Measurements from ENCODE around the gene VEZF1.

VEZF1 gene

DNA sequence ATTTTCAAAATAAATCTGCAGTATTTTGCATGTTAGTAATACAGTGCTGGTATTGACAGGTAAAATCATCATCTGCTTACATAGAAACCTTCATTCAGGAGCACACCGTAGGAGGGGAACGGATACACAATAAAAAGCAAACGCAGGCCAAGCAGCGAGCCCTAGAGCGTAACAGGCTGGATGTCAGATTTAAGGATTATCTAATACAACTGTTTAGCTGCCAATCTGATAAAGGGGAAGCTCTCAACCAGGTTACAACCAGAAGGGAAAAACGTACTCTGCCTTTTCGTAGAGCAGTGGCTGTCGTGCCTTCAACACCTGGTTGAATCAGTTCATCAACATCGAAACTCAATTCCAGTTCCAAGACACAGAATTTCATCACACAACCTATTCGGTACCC, 16.5 kb downstream of the VEZF1 start:
- H3K27me3 ChIP-seq (ENCODE audit: insufficient read depth, poor library complexity, severe bottlenecking), result no peaks in the 10 kb centered on the region
- peaks cover 1% of the 10 kb centered on the region for H3K9me3 ChIP-seq (ENCODE audit: severe bottlenecking)
- no peak overlapping the region for H3K4me3 ChIP-seq (ENCODE audit: severe bottlenecking)
- DNase-seq (ENCODE audit: low spot score), result no peak
- no peaks in the 10 kb centered on the region for H3K4me1 ChIP-seq (ENCODE audit: insufficient read depth, poor library complexity, severe bottlenecking)
- H3K36me3 ChIP-seq (ENCODE audit: low read depth), result peaks cover 41% of the 10 kb centered on the region
- TF ChIP-seq, protein P1, sequence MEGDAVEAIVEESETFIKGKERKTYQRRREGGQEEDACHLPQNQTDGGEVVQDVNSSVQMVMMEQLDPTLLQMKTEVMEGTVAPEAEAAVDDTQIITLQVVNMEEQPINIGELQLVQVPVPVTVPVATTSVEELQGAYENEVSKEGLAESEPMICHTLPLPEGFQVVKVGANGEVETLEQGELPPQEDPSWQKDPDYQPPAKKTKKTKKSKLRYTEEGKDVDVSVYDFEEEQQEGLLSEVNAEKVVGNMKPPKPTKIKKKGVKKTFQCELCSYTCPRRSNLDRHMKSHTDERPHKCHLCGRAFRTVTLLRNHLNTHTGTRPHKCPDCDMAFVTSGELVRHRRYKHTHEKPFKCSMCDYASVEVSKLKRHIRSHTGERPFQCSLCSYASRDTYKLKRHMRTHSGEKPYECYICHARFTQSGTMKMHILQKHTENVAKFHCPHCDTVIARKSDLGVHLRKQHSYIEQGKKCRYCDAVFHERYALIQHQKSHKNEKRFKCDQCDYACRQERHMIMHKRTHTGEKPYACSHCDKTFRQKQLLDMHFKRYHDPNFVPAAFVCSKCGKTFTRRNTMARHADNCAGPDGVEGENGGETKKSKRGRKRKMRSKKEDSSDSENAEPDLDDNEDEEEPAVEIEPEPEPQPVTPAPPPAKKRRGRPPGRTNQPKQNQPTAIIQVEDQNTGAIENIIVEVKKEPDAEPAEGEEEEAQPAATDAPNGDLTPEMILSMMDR (IDR thresholded peaks at IDR 0.05; ENCODE audit: poor library complexity, severe bottlenecking), result no peak
- no peak overlapping the region for H3K27ac ChIP-seq (ENCODE audit: poor library complexity, severe bottlenecking)
- no peak for ATAC-seq (ENCODE audit: low read depth)

DNA sequence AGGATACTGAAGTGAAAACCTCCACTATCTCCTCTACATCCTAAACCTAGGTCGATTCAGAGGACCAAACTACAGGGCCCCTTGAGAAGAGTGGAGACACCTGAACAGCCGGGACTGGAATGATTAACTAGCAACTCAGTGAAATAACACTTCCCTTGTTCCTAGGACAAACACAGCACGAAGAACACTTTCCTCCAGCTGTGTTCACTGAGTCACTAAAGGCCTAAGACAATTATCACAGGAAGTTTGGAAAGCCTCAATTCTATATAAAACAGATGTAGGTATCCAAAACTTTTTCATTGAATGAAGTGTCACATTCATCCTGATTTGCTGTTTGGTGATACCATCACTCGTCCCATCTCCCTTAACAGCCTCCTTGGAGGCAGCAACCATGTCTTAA, 17.3 kb downstream of the VEZF1 start:
- H3K4me1 ChIP-seq (ENCODE audit: insufficient read depth, poor library complexity, severe bottlenecking), result no peaks in the 10 kb centered on the region
- DNase-seq (ENCODE audit: low spot score), result no peak
- H3K9me3 ChIP-seq (ENCODE audit: severe bottlenecking), result no peaks in the 10 kb centered on the region
- peaks cover 32% of the 10 kb centered on the region for H3K36me3 ChIP-seq (ENCODE audit: low read depth)
- 0 out of 3 replicates have a peak, but pooled peaks have one; percentile 28 for ATAC-seq (ENCODE audit: low read depth)
- H3K4me3 ChIP-seq (ENCODE audit: severe bottlenecking), result no peak overlapping the region
- TF ChIP-seq, protein P1 (IDR thresholded peaks at IDR 0.05; ENCODE audit: poor library complexity, severe bottlenecking), result no peak
- H3K27me3 ChIP-seq (ENCODE audit: insufficient read depth, poor library complexity, severe bottlenecking), result no peaks in the 10 kb centered on the region
- no peak overlapping the region for H3K27ac ChIP-seq (ENCODE audit: poor library complexity, severe bottlenecking)

DNA sequence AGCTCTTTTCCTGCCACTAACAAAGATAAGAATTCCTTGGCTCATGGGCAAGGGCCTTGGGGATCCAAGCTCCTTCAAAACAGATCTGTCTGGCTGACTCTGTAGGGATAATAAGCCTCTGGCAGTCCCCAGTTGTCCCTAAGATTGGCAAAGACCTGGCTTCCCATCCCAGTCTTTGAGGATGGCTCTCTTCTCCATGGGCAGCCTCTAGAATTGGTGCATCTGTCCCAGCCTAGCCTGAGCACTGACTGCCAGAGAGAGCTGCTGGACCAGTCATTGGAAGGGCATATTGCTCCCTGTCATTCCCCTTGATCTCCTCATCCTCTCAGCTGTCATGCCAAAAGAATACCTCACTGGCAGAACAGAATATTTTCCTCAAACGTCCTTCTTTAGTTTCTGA, 19.6 kb downstream of the VEZF1 start:
- no peaks in the 10 kb centered on the region for H3K27me3 ChIP-seq (ENCODE audit: insufficient read depth, poor library complexity, severe bottlenecking)
- TF ChIP-seq, protein P1 (IDR thresholded peaks at IDR 0.05; ENCODE audit: poor library complexity, severe bottlenecking), result no peak
- H3K4me3 ChIP-seq (ENCODE audit: severe bottlenecking), result no peak overlapping the region
- H3K36me3 ChIP-seq (ENCODE audit: low read depth), result peaks cover 9% of the 10 kb centered on the region
- ATAC-seq (ENCODE audit: low read depth) (no peak), DNase-seq (ENCODE audit: low spot score) (no peak)
- no peaks in the 10 kb centered on the region for H3K4me1 ChIP-seq (ENCODE audit: insufficient read depth, poor library complexity, severe bottlenecking)
- H3K9me3 ChIP-seq (ENCODE audit: severe bottlenecking), result no peaks in the 10 kb centered on the region
- H3K27ac ChIP-seq (ENCODE audit: poor library complexity, severe bottlenecking), result no peak overlapping the region

GRCh38 chr17:57966875-57967274, 21.2 kb downstream of the VEZF1 start:
- Histone ChIP-seq H3K9me3 (ENCODE audit: severe bottlenecking) (no peaks in the 10 kb centered on the region), H3K36me3 (ENCODE audit: low read depth) (no peaks in the 10 kb centered on the region), H3K27me3 (ENCODE audit: insufficient read depth, poor library complexity, severe bottlenecking) (no peaks in the 10 kb centered on the region), H3K4me3 (ENCODE audit: severe bottlenecking) (no peak overlapping the region), H3K27ac (ENCODE audit: poor library complexity, severe bottlenecking) (no peak overlapping the region), H3K4me1 (ENCODE audit: insufficient read depth, poor library complexity, severe bottlenecking) (no peaks in the 10 kb centered on the region)
- DNase-seq (ENCODE audit: low spot score) (no peak), ATAC-seq (ENCODE audit: low read depth) (no peak)
- TF ChIP-seq, protein P1 (IDR thresholded peaks at IDR 0.05; ENCODE audit: poor library complexity, severe bottlenecking), result no peak

DNA sequence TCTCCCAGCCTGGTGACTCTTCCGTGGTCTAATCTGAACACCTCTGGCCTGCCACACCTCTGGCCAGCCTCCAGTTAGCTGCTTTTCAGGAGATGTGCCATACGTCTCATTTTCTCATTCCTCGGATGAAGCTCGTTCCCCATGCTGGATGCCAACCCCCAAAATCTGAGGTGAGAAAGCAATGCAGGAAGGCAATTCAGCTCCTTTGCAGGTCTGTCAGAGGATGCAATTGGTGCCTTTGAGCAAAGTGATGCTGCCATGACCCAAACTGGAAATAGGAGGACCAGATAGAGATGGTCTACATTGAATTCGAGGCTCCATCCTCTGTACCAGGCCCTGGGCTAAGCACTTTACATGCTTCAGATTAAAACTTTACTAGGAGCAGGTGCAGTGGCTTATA, 21.8 kb downstream of the VEZF1 start:
- no peak for DNase-seq (ENCODE audit: low spot score)
- Histone ChIP-seq H3K27ac (ENCODE audit: poor library complexity, severe bottlenecking) (no peak overlapping the region), H3K9me3 (ENCODE audit: severe bottlenecking) (no peaks in the 10 kb centered on the region), H3K36me3 (ENCODE audit: low read depth) (no peaks in the 10 kb centered on the region), H3K27me3 (ENCODE audit: insufficient read depth, poor library complexity, severe bottlenecking) (no peaks in the 10 kb centered on the region), H3K4me1 (ENCODE audit: insufficient read depth, poor library complexity, severe bottlenecking) (no peaks in the 10 kb centered on the region), H3K4me3 (ENCODE audit: severe bottlenecking) (no peak overlapping the region)
- TF ChIP-seq, protein P1 (IDR thresholded peaks at IDR 0.05; ENCODE audit: poor library complexity, severe bottlenecking), result no peak
- ATAC-seq (ENCODE audit: low read depth), result no peak
